HG02943 (cell line): ENCODE measurements around the gene RNF180.
"Not testable (repeated sequence)": the region's sequence is repeated elsewhere in the genome, so short reads cannot be mapped to it uniquely, and the experiment has no call there.

ENCODE experiments used
- ATAC-seq: cut with Tn5 transposase; IDR thresholded peaks from one replicate; pipeline ENCODE4 v1.9.1; 2021; ENCODE audit warnings: mild to moderate bottlenecking, low read depth, moderate library complexity; ENCODE audit not compliant: unreplicated experiment

RNF180 gene

GRCh38 chr5:64176301-64176700, 10.7 kb downstream of the RNF180 start:
- no peak for ATAC-seq

DNA sequence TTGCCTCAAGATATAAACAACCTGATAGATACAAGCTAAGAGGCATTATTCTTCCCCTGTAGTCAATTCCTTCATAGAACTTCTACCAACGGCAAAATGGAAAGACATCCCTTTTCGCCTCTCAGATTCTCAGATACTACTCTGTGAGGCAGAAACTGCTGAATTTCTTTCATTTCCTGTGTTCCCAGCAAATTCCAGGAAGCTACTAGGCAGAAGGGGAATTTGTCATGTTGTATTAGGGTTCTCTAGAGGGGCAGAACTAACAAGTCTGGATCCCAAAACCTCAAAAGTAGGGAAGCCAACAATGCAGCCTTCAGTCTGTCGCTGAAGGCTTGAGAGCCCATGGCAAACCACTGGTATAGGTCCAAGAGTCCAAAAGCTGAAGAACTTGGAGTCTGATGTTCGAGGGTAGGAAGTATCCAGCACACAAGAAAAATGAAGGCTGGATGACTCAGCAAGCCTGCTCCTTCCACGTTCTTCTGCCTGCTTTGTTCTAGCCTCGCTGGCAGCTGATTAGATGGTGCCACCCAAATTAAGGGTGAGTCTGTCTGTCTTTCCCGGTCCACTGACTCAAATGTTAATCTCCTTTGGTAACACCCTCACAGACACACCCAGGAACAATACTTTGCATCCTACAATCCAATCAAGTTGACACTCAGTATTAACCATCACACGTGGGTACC, 15.2 kb downstream of the RNF180 start:
- no peak for ATAC-seq

DNA sequence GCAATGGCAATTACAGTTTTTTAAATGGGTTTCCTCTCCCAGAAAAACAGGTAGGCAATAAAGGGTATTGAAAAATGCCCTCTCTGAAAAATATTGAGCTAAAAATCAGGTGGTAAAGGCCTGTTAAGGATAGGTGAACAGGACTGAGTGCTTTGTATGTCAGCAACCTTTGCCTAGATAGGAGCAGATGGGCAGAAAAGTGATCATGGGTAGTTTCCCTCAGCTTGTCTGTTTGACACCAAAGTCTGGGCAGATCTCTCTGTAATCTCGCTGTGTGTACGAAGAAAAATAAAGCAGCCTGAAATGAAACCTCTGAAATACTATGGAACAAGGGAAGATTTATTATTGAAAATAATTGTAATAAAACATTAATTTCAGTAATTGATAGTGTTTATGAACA, 15.8 kb downstream of the RNF180 start:
- no peak for ATAC-seq

- no peak for ATAC-seq
Observed at GRCh38 chr5:64183956-64184355, 18.3 kb downstream of the RNF180 start.

GRCh38 chr5:64184832-64185231, 19.2 kb downstream of the RNF180 start:
- no peak for ATAC-seq

GRCh38 chr5:64188776-64189175, 23.1 kb downstream of the RNF180 start:
- no peak for ATAC-seq

- no peak for ATAC-seq
Observed at GRCh38 chr5:64190562-64191306, 25.1 kb downstream of the RNF180 start.

DNA sequence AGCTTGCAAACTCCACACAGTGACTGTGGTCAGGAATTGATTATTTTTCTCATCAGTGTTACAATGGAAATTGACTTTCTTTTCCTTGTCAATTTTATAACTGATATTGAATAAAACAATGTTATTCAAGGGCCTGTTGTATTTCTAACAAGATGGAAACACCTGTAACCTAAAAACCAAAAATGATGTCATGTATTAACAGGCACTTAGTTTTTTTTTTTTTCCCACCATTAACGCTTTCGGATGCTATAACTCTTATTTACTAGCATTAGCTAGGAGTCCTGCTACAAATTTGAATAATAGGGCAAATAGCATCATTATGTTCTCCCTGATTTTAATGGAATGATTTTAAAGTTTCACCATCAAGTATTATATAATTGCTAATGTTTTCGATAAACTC, 30.3 kb downstream of the RNF180 start:
- ATAC-seq = no peak

- no peak for ATAC-seq
Observed at GRCh38 chr5:64199425-64199824, 33.8 kb downstream of the RNF180 start.

GRCh38 chr5:64201996-64202395, 36.4 kb downstream of the RNF180 start:
- ATAC-seq = no peak

- no peak for ATAC-seq
Observed at GRCh38 chr5:64206653-64207052, 41.0 kb downstream of the RNF180 start.

- no peak for ATAC-seq
Observed at GRCh38 chr5:64207978-64208377, 42.3 kb downstream of the RNF180 start.

DNA sequence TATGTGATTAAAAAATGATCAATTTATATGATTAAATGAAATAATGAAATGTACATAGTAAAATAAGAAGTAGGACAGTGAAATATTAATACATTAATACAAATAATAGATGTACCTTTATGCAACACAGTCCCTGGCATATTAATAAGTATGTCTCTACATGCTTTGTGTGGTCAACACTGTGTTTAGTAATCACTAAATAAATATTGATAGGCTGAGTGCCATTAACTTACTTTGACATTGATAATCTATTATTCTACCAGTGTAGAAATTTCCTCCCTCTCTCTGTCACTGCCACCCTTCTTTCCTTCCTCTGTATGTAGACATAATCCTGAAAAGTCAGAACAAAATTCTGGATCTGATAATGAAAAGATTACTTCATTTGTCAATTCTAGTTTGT, 43.7 kb downstream of the RNF180 start:
- no peak for ATAC-seq

GRCh38 chr5:64210866-64211265, 45.2 kb downstream of the RNF180 start:
- no peak for ATAC-seq

DNA sequence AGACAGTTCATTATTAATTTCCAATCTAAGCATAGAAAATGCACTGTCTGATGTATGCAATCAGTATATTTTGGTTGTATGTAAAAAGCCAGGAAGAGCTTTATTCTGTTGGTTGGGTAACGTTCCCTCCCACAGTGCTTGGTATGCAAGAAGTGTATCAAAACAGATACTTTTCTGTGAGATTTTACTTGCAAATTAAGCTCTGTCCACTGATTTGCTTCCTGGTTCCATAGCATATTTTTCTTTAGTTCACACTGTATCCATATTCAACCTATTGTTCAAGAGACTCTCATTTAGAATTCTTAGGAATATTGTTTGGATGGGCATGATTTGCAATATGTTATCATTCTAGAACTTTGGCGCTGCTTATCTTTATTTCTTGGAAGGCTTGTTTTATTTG, 47.4 kb downstream of the RNF180 start:
- no peak for ATAC-seq

- no peak for ATAC-seq
Observed at GRCh38 chr5:64213531-64213930, 47.9 kb downstream of the RNF180 start.

GRCh38 chr5:64214132-64214531, 48.5 kb downstream of the RNF180 start:
- ATAC-seq = no peak

GRCh38 chr5:64221911-64222310, 56.3 kb downstream of the RNF180 start:
- ATAC-seq = no peak

DNA sequence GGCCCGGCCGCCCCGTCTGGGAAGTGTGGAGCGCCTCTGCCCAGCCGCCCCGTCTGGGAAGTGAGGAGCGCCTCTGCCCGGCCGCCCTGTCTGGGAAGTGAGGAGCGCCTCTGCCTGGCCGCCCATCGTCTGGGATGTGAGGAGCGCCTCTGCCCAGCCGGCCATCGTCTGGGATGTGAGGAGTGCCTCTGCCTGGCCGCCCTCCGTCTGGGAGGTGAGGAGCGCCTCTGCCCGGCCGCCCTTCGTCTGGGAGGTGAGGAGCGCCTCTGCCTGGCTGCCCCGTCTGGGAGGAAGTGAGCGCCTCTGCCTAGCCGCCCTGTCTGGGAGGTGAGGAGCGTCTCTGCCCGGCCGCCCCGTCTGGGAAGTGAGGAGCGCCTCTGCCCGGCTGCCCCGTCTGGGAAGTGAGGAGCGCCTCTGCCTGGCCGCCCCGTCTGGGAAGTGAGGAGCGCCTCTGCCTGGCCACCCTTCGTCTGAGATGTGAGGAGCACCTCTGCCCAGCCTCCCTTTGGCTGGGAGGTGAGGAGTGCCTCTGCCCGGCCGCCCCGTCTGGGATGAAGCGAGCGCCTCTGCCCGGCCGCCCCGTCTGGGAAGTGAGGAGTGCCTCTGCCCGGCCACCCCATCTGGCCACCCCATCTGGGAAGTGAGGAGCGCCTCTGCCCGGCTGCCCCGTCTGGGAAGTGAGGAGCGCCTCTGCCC, 59.8 kb downstream of the RNF180 start:
- ATAC-seq = not testable (repeated sequence)

DNA sequence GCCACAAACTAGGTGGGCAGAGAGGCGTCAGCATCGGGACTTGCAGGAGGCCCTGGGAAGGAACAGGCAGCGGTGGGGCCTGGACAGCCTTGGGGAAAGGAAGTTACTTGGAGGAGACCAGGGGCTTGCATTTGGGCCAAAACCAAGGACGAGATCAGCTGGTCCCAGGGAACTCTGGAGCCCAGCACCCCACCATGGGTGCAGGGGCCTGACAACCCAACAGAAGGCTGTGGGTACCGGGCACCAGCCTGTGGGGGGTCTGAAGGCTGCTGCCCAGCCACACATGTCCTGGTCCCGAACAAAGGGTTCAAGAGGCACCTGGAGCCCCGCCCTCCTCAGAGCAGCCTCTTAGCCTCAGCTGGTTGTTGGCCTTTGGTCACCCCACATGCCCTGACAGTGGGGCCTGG, 61.5 kb downstream of the RNF180 start:
- ATAC-seq = not testable (repeated sequence)

- ATAC-seq = peak; percentile 56
Observed at GRCh38 chr5:64229163-64229774, 63.6 kb downstream of the RNF180 start.
